HG03575 (cell line): ENCODE measurements around the gene DENND4A.

Experiments
- ATAC-seq: cut with Tn5 transposase; IDR thresholded peaks from one replicate; pipeline ENCODE4 v1.9.1; 2021; ENCODE audit not compliant: unreplicated experiment, insufficient number of reproducible peaks, low FRiP score; ENCODE audit errors: extremely low read depth

Gene DENND4A

DNA sequence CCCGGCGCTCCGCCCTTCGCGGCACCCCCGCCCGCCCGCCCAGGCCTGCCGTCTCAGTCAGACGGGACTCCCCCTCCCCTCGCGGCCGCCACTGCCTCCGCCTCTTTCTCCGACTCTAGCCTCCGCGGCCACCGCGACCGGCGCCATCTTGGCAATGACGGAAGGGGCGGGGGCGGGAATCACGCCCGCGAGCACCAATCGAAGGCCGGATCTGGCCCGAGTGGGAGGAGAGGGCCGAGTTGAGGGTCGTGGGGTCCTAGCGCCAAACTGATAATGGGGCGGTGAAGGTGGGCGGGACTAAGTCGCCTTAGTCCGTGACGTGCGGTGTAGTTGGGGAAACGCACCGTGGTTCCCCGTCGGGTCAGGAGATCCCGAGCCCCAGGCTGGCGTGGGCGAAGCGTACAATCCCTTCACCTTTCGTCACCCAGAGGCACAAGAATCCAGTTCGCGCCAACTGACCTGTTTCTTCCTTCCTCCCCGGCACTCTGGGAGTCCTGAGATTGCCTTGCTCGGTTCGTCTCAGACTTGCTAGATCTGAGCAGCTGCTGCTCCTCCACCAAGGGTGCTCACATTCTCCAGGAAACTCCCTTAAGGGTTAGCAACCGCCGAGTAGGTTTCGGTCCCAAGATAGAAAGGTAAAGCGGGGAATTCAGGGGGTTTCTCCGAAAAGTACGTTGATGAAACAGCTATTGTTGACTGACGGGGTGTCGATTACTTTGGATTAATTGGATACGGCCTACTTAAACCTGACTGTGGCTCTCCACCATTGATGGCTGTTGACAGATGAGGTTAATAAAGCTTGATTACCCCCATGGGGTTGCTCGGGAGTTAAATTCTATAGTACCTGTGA lies at the start of gene DENND4A:
Gene DENND4A (minus strand): TSS at position 156 of the 850 bp plus-strand sequence. CDS start 35,843 bp downstream, outside the sequence.
- ATAC-seq, result peak; percentile 32

- no peak for ATAC-seq
These were observed 49.2 kb upstream of the DENND4A start for GRCh38 chr15:65841121-65841930.

DNA sequence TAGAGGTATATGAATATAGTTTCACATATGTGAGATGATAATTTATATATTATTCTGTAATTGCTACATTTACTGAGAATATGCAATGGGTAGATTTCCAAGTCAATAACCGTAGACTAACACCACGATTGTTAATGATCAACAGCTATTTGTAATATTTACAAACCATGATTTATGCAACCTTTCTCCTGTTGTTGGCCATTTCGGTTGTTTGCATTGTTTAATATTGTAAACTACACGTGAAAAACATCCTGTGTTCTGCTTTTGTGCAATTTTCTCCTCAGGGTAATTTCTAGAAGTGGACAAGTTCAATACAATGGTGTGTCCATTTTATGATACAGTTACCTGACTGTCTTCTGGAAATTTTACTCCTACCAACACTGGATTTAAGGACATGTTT lies 47.9 kb upstream of the DENND4A start:
- no peak for ATAC-seq

GRCh38 chr15:65839354-65839901 lies 47.3 kb upstream of the DENND4A start:
- ATAC-seq, result no peak

GRCh38 chr15:65837301-65838294 lies 45.5 kb upstream of the DENND4A start:
- ATAC-seq, result no peak

DNA sequence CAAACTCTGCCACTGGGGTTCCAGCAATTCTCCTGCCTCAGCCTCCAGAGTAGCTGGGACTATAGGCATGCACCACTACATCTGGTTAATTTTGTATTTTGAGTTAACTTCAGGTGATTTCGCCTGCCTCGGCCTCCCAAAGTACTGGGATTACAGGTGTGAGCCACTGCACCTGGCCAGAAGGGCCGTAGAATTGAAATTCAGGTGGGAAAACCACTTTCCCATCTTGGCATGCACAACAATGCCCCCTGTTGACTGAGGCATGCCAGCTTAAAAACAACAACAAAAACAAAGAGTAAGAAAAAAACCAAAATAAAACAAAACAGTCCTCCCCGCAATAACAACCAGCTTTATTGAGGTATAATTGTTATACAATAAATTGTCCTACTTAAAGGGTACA lies 44.6 kb upstream of the DENND4A start:
- ATAC-seq, result no peak

DNA sequence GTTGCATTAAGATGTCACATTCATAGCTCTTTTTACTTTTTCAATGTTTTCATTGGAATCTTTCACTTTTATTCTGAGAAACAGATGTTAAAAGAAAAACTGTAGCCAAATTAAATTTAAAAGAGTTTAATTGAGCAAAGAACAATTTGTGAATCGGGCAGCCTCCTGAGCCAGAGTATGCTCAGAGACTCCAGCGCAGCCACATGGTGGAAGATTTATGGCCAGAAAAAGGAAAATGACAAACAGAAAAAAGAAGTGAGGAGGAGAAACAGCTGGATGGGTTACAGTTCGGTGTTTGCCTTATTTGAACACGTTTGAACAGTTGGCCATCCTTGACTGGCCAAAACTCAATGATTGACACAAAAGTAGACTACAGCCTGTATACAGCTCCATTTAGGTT lies 43.4 kb upstream of the DENND4A start:
- ATAC-seq, result no peak

GRCh38 chr15:65834603-65835282 lies 42.6 kb upstream of the DENND4A start:
- ATAC-seq, result no peak

- no peak for ATAC-seq
These were observed 41.6 kb upstream of the DENND4A start for GRCh38 chr15:65833501-65834205.

GRCh38 chr15:65832549-65833364 lies 40.7 kb upstream of the DENND4A start:
- ATAC-seq, result no peak

- no peak for ATAC-seq
These were observed 37.2 kb upstream of the DENND4A start for GRCh38 chr15:65829130-65829764.

DNA sequence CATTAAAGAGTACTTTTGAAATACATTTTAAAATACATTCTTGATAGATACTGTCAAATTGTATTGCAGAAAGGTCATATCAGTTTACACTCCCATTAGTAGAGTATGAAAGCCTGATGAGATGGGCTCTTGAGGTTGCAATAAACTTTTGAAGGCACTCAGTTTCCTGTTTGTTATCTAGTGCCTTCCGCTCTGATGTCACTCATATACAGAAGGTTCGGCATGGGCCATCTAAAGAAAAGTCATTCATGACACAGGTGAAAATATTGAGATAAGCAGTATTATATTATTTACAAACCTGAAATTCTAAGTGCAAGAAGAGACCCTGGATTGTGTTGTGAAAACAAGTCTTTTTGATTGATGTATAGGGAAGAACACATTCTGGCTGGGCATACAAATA lies 36.5 kb upstream of the DENND4A start:
- ATAC-seq, result no peak

GRCh38 chr15:65827065-65827464 lies 35.0 kb upstream of the DENND4A start:
- ATAC-seq, result no peak

GRCh38 chr15:65824941-65825544 lies 33.0 kb upstream of the DENND4A start:
- no peak for ATAC-seq

DNA sequence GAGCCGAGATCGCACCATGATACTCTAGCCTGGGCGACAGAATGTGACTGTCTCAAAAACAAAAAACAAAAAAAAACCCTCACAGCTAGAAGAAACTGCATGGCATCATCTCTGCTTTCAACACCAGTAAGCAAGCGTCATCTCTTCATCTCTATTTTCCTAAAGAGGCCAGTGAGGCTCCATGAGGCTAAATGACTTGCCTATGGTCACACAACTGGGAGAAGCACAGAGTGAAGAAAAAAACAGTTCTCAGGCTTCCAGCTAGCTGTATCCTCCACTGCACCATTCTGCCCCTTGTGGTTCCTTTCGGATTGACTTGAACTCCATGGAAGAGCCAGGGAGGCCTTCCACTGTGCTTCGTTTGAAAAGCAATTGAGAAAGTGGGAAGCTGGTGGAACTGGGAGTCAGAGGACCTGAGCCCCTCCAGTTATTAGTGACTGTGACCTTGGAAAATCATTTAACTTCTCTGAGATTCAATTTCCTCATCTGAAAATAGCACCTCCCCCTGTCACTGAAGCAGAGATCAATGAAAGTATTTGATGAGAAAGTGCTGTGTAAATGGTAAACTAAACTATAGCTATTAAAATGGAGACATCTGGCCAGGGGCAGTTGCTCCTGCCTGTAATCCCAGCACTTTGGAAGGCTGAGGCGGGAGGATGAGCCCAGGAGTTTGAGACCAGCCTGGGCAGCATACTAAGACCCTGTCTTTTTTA lies 32.1 kb upstream of the DENND4A start:
- ATAC-seq, result no peak
